H9 (cell line): ENCODE results near the gene ZNF609. TPM values are rescaled to one million over a fixed set of nuclear protein-coding genes. Genes with fewer than 3 reads are reported as not detected.
A peak's percentile ranks its signal among the peaks of the same experiment; 100 is the strongest.

Experiments used
- DNase-seq: peaks from one replicate; pipeline ENCODE4 v3.0.0-alpha.2; 2017
- H2AFZ ChIP-seq: one replicate; pipeline ENCODE4 v1.6.1; 2013; ENCODE audit warnings: mild to moderate bottlenecking, low read length, control low read depth, moderate library complexity
- H2AK5ac ChIP-seq: 2 replicates; pipeline ENCODE4 v1.6.1; 2013; ENCODE audit warnings: low read length, control low read depth, mixed read lengths; ENCODE audit not compliant: insufficient read length
- H2BK120ac ChIP-seq: one replicate; pipeline ENCODE4 v1.6.1; 2013; ENCODE audit warnings: low read depth, mild to moderate bottlenecking, low read length, control low read depth, inconsistent platforms; ENCODE audit not compliant: poor library complexity, severe bottlenecking
- H2BK12ac ChIP-seq: 2 replicates; pipeline ENCODE4 v1.6.1; 2013; ENCODE audit warnings: low read length, control low read depth, mixed read lengths, low read depth; ENCODE audit not compliant: insufficient read length
- H2BK15ac ChIP-seq: 2 replicates; pipeline ENCODE4 v1.6.1; 2013; ENCODE audit warnings: low read depth, low read length, control low read depth
- H2BK20ac ChIP-seq: one replicate; pipeline ENCODE4 v1.6.1; 2013; ENCODE audit warnings: low read depth, mild to moderate bottlenecking, low read length, control low read depth, inconsistent platforms; ENCODE audit not compliant: poor library complexity, severe bottlenecking
- H2BK5ac ChIP-seq: 2 replicates; pipeline ENCODE4 v1.6.1; 2013; ENCODE audit warnings: low read length, control low read depth, mixed read lengths; ENCODE audit not compliant: insufficient read length
- H3K14ac ChIP-seq: 2 replicates; pipeline ENCODE4 v1.6.1; 2013; ENCODE audit warnings: low read length, control low read depth; ENCODE audit not compliant: insufficient read depth
- H3K18ac ChIP-seq: 2 replicates; pipeline ENCODE4 v1.6.1; 2013; ENCODE audit warnings: low read depth, mild to moderate bottlenecking, mixed read lengths, low read length, control low read depth; ENCODE audit not compliant: insufficient read length
- H3K23ac ChIP-seq: 2 replicates; pipeline ENCODE4 v1.6.1; 2013; ENCODE audit warnings: low read length, control low read depth, mixed read lengths, low read depth; ENCODE audit not compliant: insufficient read length
- H3K23me2 ChIP-seq: 2 replicates; pipeline ENCODE4 v1.6.1; 2013; ENCODE audit warnings: low read depth, mild to moderate bottlenecking, mixed read lengths, low read length, control low read depth; ENCODE audit not compliant: insufficient read length, poor library complexity, severe bottlenecking
- H3K27ac ChIP-seq: 2 replicates; pipeline ENCODE4 v1.5.1; 2013; ENCODE audit warnings: low read length, control low read depth, mixed read lengths, low read depth; ENCODE audit not compliant: insufficient read length
- H3K27me3 ChIP-seq: 2 replicates; pipeline ENCODE4 v1.6.1; 2013; ENCODE audit warnings: low read length, control low read depth, inconsistent platforms; ENCODE audit not compliant: insufficient read depth
- H3K4ac ChIP-seq: 2 replicates; pipeline ENCODE4 v1.6.1; 2013; ENCODE audit warnings: low read depth, mild to moderate bottlenecking, control low read depth, inconsistent platforms, low read length, moderate library complexity
- H3K4me1 ChIP-seq: 2 replicates; pipeline ENCODE4 v1.6.1; 2013; ENCODE audit warnings: low read length, control low read depth, inconsistent platforms; ENCODE audit not compliant: insufficient read depth
- H3K4me2 ChIP-seq: 2 replicates; pipeline ENCODE4 v1.6.1; 2013; ENCODE audit warnings: low read length, control low read depth, mixed read lengths; ENCODE audit not compliant: insufficient read length, insufficient read depth
- H3K56ac ChIP-seq: 2 replicates; pipeline ENCODE4 v1.6.1; 2013; ENCODE audit warnings: low read depth, mild to moderate bottlenecking, mixed read lengths, low read length, control low read depth; ENCODE audit not compliant: insufficient read length
- H3K79me1 ChIP-seq: 2 replicates; pipeline ENCODE4 v1.6.1; 2013; ENCODE audit warnings: low read depth, mild to moderate bottlenecking, moderate library complexity, low read length, control low read depth, inconsistent platforms; ENCODE audit not compliant: insufficient read depth, poor library complexity, severe bottlenecking
- H3K79me2 ChIP-seq: 2 replicates; pipeline ENCODE4 v1.6.1; 2013; ENCODE audit warnings: low read length, control low read depth, inconsistent platforms; ENCODE audit not compliant: insufficient read depth
- H3K9ac ChIP-seq: 2 replicates; pipeline ENCODE4 v1.6.1; 2013; ENCODE audit warnings: low read length, control low read depth, mixed read lengths; ENCODE audit not compliant: insufficient read length; ENCODE audit errors: extremely low read depth
- H3K9me3 ChIP-seq: one replicate; pipeline ENCODE4 v1.6.1; 2013; ENCODE audit warnings: low read depth, low read length, inconsistent platforms; ENCODE audit not compliant: control insufficient read depth
- H3T11ph ChIP-seq: one replicate; pipeline ENCODE4 v1.6.1; 2013; ENCODE audit warnings: mild to moderate bottlenecking, low read length, control low read depth, inconsistent platforms
- H4K20me1 ChIP-seq: one replicate; pipeline ENCODE4 v1.6.1; 2013; ENCODE audit not compliant: control insufficient read depth, insufficient read length, insufficient read depth
- H4K5ac ChIP-seq: 2 replicates; pipeline ENCODE4 v1.6.1; 2013; ENCODE audit warnings: low read depth, mild to moderate bottlenecking, mixed read lengths, low read length, control low read depth; ENCODE audit not compliant: insufficient read length
- H4K8ac ChIP-seq: replicated peaks from 2 replicates; pipeline ENCODE4 v1.6.1; 2013; ENCODE audit warnings: low read length, control low read depth, mixed read lengths, low read depth; ENCODE audit not compliant: insufficient read length
- H4K91ac ChIP-seq: 2 replicates; pipeline ENCODE4 v1.6.1; 2013; ENCODE audit warnings: low read depth, mild to moderate bottlenecking, moderate library complexity, mixed read lengths, low read length, control low read depth; ENCODE audit not compliant: insufficient read length
- H3K27ac Mint-ChIP-seq, 3 experiments: 2 replicates in 2 of 3; 3 replicates in 1 of 3; pipeline ENCODE4 v1.8.0; 2020 to 2021; ENCODE audit warnings: mixed read lengths in 3 of 3, mild to moderate bottlenecking in 1 of 3, moderate library complexity in 1 of 3
- H3K27me3 Mint-ChIP-seq: 2 replicates; pipeline ENCODE4 v1.8.0; 2021; ENCODE audit warnings: low read depth, mild to moderate bottlenecking, moderate library complexity, mixed read lengths
- H3K36me3 Mint-ChIP-seq, 3 experiments: 2 replicates in 2 of 3; 3 replicates in 1 of 3; pipeline ENCODE4 v1.8.0; 2020 to 2021; ENCODE audit warnings: low read depth in 3 of 3, mixed read lengths in 3 of 3; ENCODE audit not compliant: insufficient read depth in 1 of 3
- H3K4me1 Mint-ChIP-seq, 2 experiments: 2 replicates each; pipeline ENCODE4 v1.8.0; 2020; ENCODE audit warnings: mixed read lengths in 2 of 2
- H3K4me3 Mint-ChIP-seq, 2 experiments: 2 replicates in 1 of 2; 3 replicates in 1 of 2; pipeline ENCODE4 v1.8.0; 2020 to 2021; ENCODE audit warnings: mild to moderate bottlenecking in 2 of 2, mixed read lengths in 2 of 2, moderate library complexity in 1 of 2
- H3K9me3 Mint-ChIP-seq, 2 experiments: 2 replicates in 1 of 2; 3 replicates in 1 of 2; pipeline ENCODE4 v1.8.0; 2020; ENCODE audit warnings: mild to moderate bottlenecking in 2 of 2, mixed read lengths in 2 of 2, moderate library complexity in 1 of 2
- WGBS: extraction: QIAGEN DNeasy Blood & Tissue Kit; methylation state at CpG from one replicate; pipeline ENCODE4 v1.1.7; 2013; ENCODE audit warnings: missing lambda C conversion rate, low lambda C conversion rate, mixed read lengths; ENCODE audit not compliant: insufficient read length; ENCODE audit errors: extremely low coverage; 5-methylcytosine and 5-hydroxymethylcytosine counted together
- total RNA-seq: library from RNA; stranded (reverse); gene quantifications from 2 replicates; pipeline ENCODE4 v1.2.1, GENCODE V29; 2021
- TF ChIP-seq, protein P1 (sequence below): fragments of 200-600 bp; sonication (generic); conservative IDR thresholded peaks from 3 replicates; pipeline ENCODE4 v1.8.0; 2021; ENCODE audit warnings: antibody characterized with exemption, mild to moderate bottlenecking

Gene ZNF609
- total RNA-seq, 1 experiment from 2014 or later, result 45.3 TPM

DNA sequence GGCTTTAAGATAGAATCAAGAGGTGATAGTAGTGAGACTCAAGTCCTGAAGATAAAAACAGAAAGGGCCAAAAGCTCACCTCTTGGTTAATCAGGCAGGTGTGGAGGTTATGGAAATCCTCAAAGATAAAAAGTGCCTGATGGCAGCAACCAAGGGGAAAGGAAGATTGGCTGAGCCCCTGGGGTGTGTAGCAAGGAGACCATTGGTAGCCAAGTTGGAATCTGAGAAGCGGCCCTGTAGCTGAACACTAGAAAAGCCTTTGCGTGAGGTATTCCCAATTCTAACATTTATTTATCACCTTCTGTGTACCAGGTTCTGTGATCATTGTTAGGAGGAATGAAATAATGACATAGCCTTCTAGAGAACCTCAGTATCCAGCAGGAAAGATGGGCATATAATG, 98.9 kb downstream of the ZNF609 start:
- no peak overlapping the region for H2BK120ac ChIP-seq
- no peak overlapping the region for H3K56ac ChIP-seq
- H3K4me1 ChIP-seq, result no peaks in the 10 kb centered on the region
- no peak overlapping the region for H2BK20ac ChIP-seq
- H3K4me2 ChIP-seq, result no peak overlapping the region
- no peaks in the 10 kb centered on the region for H3K27me3 ChIP-seq
- peaks cover 0 to 8% (median 6%) of the 10 kb centered on the region in 3 experiments; a peak in 6 of 7 replicates for H3K36me3 Mint-ChIP-seq
- TF ChIP-seq, protein P1, sequence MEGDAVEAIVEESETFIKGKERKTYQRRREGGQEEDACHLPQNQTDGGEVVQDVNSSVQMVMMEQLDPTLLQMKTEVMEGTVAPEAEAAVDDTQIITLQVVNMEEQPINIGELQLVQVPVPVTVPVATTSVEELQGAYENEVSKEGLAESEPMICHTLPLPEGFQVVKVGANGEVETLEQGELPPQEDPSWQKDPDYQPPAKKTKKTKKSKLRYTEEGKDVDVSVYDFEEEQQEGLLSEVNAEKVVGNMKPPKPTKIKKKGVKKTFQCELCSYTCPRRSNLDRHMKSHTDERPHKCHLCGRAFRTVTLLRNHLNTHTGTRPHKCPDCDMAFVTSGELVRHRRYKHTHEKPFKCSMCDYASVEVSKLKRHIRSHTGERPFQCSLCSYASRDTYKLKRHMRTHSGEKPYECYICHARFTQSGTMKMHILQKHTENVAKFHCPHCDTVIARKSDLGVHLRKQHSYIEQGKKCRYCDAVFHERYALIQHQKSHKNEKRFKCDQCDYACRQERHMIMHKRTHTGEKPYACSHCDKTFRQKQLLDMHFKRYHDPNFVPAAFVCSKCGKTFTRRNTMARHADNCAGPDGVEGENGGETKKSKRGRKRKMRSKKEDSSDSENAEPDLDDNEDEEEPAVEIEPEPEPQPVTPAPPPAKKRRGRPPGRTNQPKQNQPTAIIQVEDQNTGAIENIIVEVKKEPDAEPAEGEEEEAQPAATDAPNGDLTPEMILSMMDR, result no peak
- no peaks in the 10 kb centered on the region for H3K9me3 ChIP-seq
- H3K27me3 Mint-ChIP-seq, result no peaks in the 10 kb centered on the region
- peak overlapping the region in 2 of 3 experiments; percentile 74 to 81; a peak in 3 of 7 replicates for H3K27ac Mint-ChIP-seq
- no peak overlapping the region for H3K14ac ChIP-seq
- no peak overlapping the region for H2BK5ac ChIP-seq
- H4K5ac ChIP-seq, result no peak overlapping the region
- no peak overlapping the region for H3K4ac ChIP-seq
- H3K9ac ChIP-seq, result no peak overlapping the region
- H3K23me2 ChIP-seq, result no peaks in the 10 kb centered on the region
- H3K4me3 Mint-ChIP-seq, result no peak overlapping the region
- peaks cover 9% of the 10 kb centered on the region for H3K79me1 ChIP-seq
- no peak overlapping the region for H2BK12ac ChIP-seq
- no peak overlapping the region for H4K8ac ChIP-seq
- H2AFZ ChIP-seq, result no peak overlapping the region
- peaks cover 12 to 15% of the 10 kb centered on the region in 2 experiments for H3K4me1 Mint-ChIP-seq
- H4K20me1 ChIP-seq, result no peaks in the 10 kb centered on the region
- no peak overlapping the region for H3K18ac ChIP-seq
- H2BK15ac ChIP-seq, result no peak overlapping the region
- H3K27ac ChIP-seq, result no peak overlapping the region
- H2AK5ac ChIP-seq, result no peak overlapping the region
- no CpG with 5 or more reads among the region's 2 CpGs for whole genome bisulfite sequencing
- H3K9me3 Mint-ChIP-seq, result peaks cover 0 to 2% of the 10 kb centered on the region in 2 experiments; a peak in 1 of 5 replicates
- peaks cover 4% of the 10 kb centered on the region; the same call in 1 of the 2 replicates for H3K79me2 ChIP-seq
- H3K23ac ChIP-seq, result no peak overlapping the region
- H4K91ac ChIP-seq, result no peak overlapping the region
- H3T11ph ChIP-seq, result no peak overlapping the region
- DNase-seq, result no peak
